C4-2B (cell line): ENCODE measurements around the gene GPR34.
"Not testable (repeated sequence)": the region's sequence is repeated elsewhere in the genome, so short reads cannot be mapped to it uniquely, and the experiment has no call there.

ENCODE experiments used
- H3K27ac ChIP-seq: fragments of 450-650 bp; 2 replicates; pipeline ENCODE4 v1.5.1; 2017
- ZFX ChIP-seq: fragments of 450-650 bp; IDR thresholded peaks from 2 replicates; pipeline ENCODE4 v1.6.1; 2017
- TF ChIP-seq, protein P1 (sequence below): fragments of 450-650 bp; conservative IDR thresholded peaks from 2 replicates; pipeline ENCODE4 v1.5.1; 2017; ENCODE audit warnings: mild to moderate bottlenecking

Gene GPR34

DNA sequence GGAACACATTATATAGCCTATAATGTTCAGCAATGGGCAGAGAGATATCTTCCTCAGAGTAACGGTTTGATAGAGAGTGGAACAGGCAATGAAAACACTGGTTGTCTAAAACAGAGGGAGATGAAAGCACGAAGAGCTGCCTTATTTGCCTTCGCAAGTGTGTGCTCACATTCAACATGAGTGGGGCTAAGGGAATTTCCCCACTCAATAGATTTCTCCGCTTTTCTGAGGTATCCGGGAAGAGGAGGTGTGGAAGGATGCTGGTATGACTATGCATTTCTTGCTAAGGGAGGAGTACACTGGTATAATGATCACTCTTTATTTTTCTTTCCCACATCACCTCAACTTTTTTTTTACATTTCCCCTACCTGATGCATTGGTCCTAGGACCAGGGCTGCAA lies 27.4 kb downstream of the GPR34 start:
- no peak for TF ChIP-seq ZFX
- TF ChIP-seq, protein P1, sequence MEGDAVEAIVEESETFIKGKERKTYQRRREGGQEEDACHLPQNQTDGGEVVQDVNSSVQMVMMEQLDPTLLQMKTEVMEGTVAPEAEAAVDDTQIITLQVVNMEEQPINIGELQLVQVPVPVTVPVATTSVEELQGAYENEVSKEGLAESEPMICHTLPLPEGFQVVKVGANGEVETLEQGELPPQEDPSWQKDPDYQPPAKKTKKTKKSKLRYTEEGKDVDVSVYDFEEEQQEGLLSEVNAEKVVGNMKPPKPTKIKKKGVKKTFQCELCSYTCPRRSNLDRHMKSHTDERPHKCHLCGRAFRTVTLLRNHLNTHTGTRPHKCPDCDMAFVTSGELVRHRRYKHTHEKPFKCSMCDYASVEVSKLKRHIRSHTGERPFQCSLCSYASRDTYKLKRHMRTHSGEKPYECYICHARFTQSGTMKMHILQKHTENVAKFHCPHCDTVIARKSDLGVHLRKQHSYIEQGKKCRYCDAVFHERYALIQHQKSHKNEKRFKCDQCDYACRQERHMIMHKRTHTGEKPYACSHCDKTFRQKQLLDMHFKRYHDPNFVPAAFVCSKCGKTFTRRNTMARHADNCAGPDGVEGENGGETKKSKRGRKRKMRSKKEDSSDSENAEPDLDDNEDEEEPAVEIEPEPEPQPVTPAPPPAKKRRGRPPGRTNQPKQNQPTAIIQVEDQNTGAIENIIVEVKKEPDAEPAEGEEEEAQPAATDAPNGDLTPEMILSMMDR: no peak
- no peak overlapping the region for H3K27ac ChIP-seq

DNA sequence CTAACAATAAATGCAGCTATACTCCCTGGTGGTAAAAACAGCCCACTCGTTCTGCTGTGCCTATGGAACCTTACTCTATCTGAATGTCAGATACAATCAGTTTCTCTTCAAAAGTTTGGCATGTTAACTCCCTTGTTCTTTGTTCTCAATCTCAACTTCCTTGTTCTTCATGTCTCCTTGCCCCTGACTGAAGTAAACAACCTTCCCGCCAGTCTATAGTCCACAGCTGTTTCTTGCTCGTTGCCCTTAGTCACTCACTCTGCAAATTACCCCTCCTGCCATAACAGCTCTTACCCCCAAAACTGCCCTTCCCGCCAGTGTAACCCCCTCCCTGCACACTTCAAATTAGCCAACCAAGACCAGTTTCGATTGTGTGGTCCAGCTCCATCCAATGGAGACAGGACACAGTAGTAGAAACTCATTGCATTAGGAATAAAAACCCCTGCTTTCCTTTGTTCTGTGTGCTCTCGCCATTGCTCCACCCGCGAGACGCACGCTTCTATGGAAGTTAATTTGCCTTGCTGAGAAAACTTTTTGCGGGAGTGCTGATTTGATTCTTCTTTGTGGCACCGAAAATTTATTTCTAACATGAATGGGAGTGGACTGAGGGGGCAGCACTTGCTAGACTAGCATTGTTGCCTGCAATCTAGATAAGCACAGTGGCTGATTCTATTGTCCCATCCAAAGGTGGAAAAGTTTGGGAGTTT lies 28.1 kb downstream of the GPR34 start:
- no peak overlapping the region for H3K27ac ChIP-seq
- TF ChIP-seq ZFX: no peak
- TF ChIP-seq, protein P1: no peak

DNA sequence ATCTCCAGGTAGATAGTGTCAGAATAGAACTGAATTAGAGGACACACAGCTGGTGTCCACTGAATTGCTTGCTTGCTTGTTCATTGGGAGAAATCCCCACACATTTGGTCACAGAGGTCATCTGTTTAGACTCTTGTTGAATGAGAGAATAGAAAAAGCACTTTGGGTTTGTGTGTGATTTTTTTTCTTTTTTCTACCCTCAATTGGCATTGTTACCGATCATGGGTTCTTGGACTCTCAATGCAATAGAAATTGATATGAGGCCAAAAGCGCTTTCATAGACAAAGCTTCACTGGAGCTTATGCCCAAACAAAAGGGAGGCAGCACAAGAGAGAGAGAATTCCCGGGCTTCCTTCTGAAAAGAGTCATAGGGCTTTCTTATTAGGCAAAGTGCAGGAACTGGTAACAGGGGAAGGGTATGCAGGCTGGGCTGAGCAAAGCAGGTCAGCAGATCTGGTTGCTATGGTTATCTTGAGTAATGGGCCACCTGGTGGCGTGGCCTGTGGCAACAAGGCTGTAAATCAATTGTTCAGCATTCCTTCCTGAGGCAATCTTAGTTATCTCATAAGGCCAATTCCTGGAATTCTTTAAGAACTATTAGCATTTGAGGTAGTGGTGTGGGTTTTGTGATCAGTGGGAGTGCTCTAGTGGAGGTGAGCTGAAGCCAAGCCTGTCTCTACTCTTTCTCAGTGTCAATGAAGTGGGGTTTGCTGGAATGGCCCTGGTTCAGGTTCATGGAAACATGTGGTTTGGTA lies 29.9 kb downstream of the GPR34 start:
- TF ChIP-seq ZFX: no peak
- TF ChIP-seq, protein P1: no peak
- H3K27ac ChIP-seq: no peak overlapping the region

DNA sequence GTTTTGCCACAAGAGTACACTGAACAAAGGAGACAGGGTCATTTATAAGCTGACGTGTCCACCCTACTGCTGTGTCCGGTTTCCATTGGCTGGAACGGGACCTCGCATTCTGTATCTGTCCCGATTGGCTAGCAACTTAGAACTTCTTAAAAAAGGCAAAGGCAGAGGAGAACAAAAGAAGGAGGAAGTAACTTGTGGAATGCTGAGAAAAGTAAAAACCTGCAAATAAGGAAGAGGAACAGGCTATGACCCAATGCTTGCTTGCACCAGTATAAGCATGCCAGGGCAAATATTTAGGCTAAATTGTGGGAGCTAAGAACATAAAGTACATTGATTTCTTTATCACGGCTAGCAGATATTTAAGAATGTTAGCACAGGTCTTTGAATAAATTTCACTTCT lies 30.8 kb downstream of the GPR34 start:
- not testable (repeated sequence) for H3K27ac ChIP-seq

DNA sequence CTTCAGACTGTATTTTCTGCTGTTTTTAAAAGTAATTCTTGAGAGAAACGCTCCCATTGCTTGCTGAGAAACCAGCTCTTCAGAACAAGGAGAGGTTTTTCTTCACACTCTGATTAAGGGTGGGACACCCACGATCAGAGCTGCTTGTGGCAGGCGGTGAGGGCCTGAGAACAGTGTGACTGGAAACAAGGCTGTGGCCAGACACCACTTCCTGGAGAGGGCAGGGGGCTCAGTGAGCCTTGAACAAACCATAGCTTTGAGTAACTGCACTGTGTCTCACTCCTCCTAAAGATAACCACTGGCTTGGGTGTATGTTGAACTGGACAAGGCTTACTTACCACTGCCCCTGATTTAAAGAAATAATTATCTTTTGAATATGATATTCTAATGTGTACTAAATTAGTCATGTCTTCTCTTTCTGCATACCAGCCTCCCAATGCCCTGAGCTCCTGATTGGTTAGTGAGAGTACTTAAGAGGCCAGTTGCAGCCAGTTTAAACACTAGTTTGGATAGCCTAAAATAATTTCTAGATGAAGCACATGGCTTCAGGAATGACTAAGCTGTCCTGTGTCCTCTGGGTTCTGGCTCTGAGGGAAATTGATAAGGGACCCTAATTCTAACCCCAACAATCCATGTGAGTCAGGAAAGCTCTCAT lies 31.5 kb downstream of the GPR34 start:
- TF ChIP-seq, protein P1: no peak
- no peak for TF ChIP-seq ZFX
- H3K27ac ChIP-seq: no peak overlapping the region

DNA sequence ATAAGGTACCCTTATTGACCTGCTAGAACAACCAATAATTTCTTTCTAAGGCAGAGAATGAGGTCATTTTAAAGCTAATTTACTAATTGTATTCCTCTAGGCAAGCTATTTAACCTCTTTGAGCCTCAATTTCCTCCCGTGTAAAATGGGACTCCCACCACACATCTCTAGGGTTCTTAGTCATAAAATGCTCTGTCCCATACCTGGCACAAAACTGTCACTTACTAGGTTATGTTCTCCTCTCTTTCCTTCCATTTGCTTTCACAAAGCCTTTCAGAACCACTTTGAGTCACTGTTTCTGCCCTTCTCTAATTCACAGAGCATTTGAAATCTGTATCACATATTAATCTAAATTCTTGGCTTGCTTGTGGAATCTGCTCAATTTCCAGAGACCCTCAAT lies 32.8 kb downstream of the GPR34 start:
- TF ChIP-seq, protein P1: no peak
- no peak for TF ChIP-seq ZFX
- no peak overlapping the region for H3K27ac ChIP-seq

DNA sequence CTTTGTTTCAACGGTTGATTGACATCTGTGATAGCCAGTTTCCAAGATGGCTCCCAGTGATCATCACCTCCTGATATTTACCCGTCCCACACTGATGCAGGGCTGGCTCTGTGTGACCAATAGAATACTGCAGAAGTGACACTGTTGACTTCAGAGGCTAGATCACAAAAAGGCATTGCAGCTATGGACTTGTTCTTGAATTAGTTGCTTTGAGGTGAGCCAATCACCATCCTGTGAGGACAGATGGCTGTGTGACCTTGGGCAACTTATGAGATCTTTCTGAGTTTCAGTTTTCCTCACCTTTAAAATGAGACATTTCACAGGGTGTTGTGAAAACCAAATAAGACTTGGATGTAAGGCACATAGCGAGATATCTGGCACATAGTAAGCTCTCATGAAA lies 33.4 kb downstream of the GPR34 start:
- TF ChIP-seq, protein P1: no peak
- no peak for TF ChIP-seq ZFX
- no peak overlapping the region for H3K27ac ChIP-seq
